Measurements from ENCODE around the gene TJP3.
A peak's percentile ranks its signal among the peaks of the same experiment; 100 is the strongest.

TJP3 gene

GRCh38 chr19:3682286-3682685 is 25.9 kb upstream of the TJP3 start:
- TF ChIP-seq CTCF (IDR thresholded peaks at IDR 0.05), result no peak
- no peak overlapping the region for H3K27ac ChIP-seq
- DNase-seq (ENCODE audit: low spot score), result no peak
- H3K4me3 ChIP-seq, result no peak overlapping the region

DNA sequence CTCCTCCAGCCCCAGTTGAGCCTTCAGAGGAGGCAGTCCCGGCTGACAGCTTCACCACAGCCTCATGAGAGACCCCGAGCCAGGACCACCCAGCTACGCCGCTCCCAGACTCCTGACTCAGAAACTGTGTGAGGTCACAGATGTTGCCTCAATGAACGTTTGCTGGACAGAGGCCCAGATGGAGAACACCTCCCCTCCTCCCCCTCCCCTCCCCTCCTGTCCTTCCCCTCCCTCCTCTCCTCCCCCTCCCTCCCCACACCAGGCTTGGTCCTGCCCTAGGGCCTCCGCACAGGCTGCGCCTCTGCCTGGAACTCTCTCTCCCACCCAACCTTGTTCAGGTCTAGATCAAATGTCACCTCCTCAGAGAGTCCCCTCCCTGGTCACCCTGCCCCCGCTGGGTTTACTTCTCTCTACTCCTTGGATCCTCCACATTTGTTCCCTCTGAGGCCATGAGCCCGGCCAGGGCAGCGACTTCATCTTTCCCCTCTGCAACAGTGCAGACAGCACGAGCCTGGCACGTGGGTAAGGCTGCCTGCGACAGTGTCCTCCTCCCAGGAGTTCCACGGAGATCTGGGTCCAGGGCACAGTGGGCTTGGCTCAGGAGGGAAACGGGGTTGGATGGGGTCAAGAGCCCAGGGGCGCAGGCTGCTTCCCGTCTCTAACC is 25.3 kb upstream of the TJP3 start:
- Histone ChIP-seq H3K27ac (peak overlapping the region in 1 of 2 donors; percentile 52), H3K4me3 (no peak overlapping the region)
- DNase-seq (ENCODE audit: low spot score), result no peak
- TF ChIP-seq CTCF (IDR thresholded peaks at IDR 0.05), result no peak

DNA sequence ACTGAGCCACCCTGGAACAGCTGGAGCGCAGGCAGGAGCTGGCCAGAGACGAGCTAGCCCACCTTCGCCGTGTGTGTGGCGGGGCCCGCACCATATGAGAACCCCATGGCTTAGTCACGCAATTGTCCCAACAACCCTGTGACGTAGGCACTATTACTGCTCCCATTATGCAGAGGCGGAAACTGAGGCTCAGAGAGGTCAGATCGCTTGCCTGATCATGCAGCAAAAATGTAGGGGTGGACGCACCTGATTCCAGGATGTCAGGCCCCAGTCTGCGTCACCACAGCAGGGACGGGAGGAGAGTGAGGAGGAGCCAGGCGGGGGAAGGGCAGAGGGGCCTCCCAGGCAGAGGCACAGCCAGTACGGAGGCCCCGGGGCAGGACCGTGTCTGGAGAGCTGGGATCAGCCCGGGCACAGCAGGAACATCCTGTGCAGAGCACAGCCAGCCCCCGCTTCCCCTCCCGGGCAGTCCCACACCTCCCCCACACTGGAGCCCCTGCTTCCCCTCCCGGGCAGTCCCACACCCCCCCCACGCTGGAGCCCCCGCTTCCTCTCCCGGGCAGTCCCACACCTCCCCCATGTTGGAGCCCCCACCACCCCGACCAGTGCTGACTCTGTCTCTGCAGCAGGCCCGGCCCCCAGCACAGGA is 24.7 kb upstream of the TJP3 start:
- H3K27ac ChIP-seq, result peak overlapping the region in 1 of 2 donors; percentile 52
- no peak overlapping the region for H3K4me3 ChIP-seq
- DNase-seq (ENCODE audit: low spot score), result no peak
- no peak for TF ChIP-seq CTCF (IDR thresholded peaks at IDR 0.05)

DNA sequence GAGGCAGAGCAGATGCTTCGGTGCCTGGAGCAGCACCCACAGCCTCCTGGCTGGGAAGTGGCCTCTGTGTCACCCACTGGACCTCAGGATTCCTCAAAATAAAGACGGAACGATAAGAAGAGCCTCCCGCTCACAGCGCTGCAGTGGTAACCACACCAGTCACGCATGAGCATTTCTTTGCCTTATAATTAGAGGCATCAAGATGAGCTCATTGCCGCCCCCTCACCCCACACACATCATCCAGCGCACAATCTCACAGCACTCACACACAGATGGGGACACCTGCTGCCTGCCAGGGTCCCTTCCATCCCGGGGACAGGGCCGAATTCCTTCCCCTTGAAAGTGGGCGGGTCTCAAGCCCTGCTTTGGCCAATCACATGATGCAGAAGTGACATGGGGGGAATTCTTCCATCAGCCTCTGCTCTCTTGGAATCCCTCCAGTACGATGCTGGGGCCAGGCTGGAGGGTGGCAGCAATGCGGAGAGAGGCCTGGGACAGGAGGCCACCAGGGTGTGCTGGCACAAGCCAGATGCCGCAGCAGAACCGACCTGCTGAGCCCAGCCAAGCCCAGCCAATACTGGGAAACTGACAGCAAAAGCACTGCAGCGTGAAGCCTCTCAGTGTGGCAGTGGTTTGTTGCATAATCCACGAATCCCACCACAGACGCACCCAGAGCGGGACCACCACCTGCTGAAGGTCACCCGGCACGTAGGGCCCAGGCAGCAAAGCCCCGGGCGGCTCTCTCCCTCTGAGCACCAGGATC is 23.9 kb upstream of the TJP3 start:
- no peak for TF ChIP-seq CTCF (IDR thresholded peaks at IDR 0.05)
- H3K27ac ChIP-seq, result peak overlapping the region in 1 of 2 donors; percentile 52
- H3K4me3 ChIP-seq, result peak overlapping the region; percentile 5
- no peak for DNase-seq (ENCODE audit: low spot score)

DNA sequence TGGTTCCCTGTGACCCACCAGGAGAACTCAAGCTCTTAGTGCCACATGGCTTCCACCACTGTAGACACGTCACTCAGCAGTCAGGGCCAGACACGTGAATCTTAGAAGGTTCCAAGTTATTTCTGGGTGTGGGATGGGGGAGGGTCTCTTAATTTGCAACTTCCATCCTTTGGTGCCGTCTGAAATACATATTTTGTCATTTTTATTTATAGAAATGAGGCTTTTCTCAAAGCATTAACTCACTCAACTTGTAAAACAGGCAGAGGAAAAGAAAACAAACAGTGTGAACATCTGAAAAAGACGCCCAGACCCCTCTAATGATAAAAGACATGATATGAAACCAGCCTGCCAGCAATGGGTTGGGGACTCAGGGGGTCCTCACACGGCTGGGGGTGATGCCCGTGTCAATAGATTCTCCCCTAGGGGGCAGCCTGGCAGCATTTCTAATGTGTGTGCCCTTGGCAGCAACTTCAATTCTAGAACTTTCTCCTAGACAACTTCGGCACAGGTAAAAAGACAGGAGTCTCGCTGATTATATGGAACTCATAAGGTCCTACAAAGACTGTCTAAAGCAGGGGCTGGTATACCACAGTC is 23.3 kb upstream of the TJP3 start:
- DNase-seq (ENCODE audit: low spot score), result no peak
- Histone ChIP-seq H3K27ac (peak overlapping the region in 1 of 2 donors; percentile 52), H3K4me3 (peak overlapping the region; percentile 5)
- TF ChIP-seq CTCF (IDR thresholded peaks at IDR 0.05), result no peak

DNA sequence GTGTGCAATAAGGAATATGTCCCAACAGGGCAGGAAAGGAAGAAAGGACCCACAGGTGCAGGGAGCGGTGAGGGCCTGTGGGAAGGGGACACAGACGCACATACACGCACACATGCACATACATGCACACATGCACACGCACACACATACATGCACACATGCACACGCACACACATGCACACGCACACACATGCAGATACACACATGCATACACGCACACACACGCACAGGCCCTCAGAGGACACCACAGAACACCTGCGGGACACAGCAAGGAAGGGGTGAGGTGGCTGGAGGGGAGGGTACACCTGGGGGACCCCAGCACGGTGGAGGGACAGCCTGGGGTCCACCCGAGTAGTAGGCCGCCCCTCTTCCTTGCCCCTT is 20.8 kb upstream of the TJP3 start:
- no peak overlapping the region for H3K27ac ChIP-seq
- no peak overlapping the region for H3K4me3 ChIP-seq
- no peak for TF ChIP-seq CTCF (IDR thresholded peaks at IDR 0.05)

More for the DNA sequence above, 20.8 kb upstream of the TJP3 start:
- DNase-seq (ENCODE audit: low spot score), result no peak

Measured in coronary artery (tissue), 2 donors.